GM18526 (cell line): Measurements from ENCODE around the gene EPB41.

Experiments used
- POLR2A ChIP-seq: IDR thresholded peaks from 3 replicates; pipeline ENCODE4 v1.6.1; 2011; ENCODE audit not compliant: insufficient read length; ENCODE audit errors: extremely low read depth

The EPB41 gene

DNA sequence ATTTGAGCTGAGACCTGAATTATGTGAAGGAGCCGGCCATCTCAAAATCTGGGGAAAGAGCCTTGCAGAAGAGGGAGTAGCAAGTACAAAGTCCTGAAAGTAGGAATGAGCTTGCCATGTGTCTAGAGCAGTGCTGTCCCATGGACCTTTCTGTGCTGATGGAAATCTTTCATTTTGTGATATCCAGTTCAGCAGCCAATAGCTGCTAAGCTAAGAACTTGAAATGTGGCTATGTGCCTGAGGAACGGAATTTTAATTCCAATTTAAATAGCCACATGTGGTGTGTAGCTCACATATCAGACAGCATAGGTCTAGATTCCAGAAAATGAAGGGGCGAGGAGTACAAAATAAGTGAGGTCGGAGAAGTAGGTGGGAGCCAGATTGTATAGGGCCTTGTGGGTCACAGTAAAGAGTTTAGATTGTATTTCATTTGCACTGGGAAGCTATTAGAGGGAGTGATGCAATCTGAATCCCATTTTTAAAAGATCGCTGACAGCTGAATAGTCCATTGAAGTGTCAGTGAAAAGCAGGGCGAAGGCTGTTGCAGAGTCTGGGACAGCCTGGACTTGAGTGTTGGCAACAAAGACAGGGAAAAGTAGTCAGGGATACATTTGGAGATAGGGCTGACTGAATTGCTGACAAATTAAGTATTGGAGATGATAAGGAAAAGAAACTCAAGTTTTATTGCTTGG is 129.1 kb downstream of the EPB41 start:
- TF ChIP-seq POLR2A, result no peak

GRCh38 chr1:29044010-29044409 is 129.6 kb downstream of the EPB41 start:
- no peak for TF ChIP-seq POLR2A

DNA sequence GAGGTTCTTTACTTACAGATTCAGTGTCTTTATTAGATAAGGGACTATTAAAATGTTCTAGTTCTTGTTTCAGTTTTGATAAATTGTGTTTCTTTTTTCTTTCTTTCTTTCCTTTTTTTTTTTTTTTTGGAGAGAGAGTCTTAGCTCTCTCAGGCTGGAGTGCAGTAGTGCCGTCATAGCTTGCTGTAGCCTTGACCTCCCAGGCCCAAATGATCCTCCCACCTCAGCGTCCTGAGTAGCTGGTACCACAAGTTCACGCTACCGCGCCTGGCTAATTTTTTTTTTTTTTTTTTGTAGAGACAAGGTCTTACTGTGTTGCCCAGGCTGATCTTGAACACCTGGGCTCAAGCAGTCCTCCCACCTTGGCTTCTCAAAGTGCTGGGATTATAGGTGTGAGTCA is 132.8 kb downstream of the EPB41 start:
- no peak for TF ChIP-seq POLR2A

GRCh38 chr1:29050166-29050565 is 135.8 kb downstream of the EPB41 start:
- TF ChIP-seq POLR2A, result no peak

DNA sequence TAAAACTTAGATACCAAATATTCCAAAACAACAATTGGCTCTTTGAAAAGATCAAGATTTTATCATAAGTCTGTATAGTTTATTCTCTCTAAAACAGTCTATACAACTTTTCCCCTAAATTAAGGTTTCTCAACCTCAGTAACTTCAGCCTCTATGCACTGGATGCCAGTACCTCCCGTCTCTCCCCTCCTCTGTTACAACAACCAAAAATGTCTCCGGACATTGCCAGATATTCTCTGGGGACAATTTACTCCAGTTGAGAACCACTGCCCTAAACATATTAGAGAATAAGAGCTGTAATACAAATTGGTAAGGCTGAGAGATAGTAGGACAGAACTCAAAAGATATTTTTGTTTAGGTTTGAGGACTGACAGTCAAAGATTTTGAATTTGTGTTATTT is 137.7 kb downstream of the EPB41 start:
- no peak for TF ChIP-seq POLR2A

GRCh38 chr1:29052941-29053340 is 138.6 kb downstream of the EPB41 start:
- no peak for TF ChIP-seq POLR2A

DNA sequence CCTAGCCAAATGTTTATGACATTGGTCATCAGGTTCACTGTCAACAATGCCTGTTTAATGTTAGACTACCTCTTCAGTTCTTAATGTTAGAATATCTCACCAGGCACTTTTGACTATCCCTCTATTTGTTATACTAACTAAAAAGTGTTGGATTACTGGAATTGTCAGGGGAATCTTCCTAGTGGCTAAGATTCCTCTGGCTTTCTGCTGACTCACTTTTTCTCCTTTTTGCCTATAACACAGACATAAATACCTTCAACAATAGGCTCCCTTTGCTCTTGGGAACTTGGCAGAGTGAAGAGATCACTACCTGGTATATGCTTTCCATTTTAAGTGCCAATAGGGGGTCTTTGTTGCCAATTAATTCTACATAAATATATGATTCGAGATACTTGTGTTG is 140.8 kb downstream of the EPB41 start:
- no peak for TF ChIP-seq POLR2A

DNA sequence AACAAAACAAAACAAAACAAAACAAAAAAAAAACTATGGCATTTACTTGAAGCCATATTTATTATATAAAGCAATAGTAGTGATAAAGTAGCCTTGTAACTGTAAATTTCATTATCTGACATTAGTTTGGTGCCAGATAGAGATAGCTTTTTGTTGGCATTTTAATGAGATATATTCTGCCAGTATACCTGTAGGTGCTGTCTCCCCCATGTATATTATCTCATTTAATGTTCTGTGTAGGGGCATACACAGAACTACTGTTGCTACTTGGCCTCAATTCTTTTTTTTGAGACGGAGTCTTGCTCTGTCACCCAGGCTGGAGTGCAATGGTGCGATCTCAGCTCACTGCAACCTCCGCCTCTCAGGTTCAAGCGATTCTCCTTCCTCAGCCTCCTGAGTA is 141.9 kb downstream of the EPB41 start:
- no peak for TF ChIP-seq POLR2A

DNA sequence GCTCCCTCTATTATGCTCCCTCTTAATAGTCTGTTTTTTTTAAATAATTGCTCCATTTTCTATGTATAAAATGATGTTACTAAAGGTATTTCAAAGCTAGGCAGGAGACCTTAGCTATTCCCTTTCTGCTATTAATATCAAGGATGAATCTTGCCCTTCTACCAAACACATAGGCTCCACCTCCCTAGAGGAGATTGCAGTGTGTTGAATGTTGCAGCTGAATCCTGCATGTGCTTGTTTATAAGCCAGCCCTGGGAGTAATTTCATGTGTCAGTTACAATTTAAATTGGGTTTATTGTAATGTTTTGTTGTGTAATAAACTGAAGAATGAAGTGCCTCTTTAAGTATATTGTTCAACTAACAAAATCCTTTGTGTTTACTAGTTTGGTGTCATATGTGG is 143.3 kb downstream of the EPB41 start:
- TF ChIP-seq POLR2A, result no peak

- TF ChIP-seq POLR2A, result no peak
Measured at GRCh38 chr1:29062157-29062942, 148.0 kb downstream of the EPB41 start.

DNA sequence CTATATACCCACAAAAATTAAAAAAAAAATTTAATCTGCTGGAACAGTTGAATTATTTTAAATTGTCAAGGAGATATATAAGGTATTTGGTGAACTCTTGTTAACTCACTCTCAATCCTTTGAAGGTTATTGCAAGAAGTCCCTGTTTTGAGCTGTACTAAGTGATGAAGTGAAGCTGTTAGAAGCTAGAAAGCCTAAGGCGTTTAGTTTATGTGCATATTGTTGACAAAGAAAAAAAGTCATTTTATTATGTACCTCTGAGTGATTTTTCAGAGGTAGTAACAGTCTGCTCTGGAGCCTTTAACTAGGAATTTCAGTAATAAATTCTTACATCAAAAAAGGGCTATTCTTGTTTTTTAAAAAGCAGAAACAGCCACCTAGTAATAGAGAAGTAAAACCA is 149.7 kb downstream of the EPB41 start:
- no peak for TF ChIP-seq POLR2A

GRCh38 chr1:29077155-29077554 is 162.8 kb downstream of the EPB41 start:
- TF ChIP-seq POLR2A, result no peak

DNA sequence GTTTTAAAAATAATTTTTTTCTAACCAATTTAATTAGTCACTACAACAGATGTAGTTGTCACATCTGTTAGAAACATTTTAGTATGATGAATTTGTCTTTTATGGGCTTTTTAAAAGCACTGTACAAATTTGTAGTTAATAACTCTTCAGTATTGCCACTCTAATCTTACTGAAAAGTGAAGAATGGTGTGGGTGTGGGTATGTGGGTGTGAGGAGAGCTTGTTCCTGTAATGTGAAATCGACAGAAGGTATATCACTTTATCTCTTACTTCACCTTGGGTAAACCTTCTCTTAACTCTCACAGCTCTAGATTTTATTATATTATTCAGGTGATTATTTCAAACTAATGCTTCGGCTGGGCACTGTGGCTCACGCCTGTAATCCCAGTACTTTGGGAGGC is 166.8 kb downstream of the EPB41 start:
- no peak for TF ChIP-seq POLR2A

DNA sequence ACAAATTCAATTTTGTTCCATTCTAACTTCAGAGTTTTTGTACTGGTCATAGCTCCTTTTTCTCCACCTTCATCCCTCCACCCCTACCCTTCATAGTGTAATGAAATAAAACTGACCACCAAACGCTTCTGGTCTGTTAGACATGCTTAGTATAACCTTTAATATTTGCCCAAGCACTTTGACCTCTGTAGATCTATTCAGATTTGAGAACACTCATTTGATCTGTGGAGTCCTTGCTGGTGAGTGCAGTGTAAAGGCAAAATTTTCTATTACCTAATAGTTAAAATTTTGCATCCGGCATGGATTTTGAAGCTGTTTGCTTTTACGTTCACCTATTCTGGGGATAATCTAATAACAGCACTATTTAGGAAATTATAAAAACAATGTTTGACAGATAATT is 168.2 kb downstream of the EPB41 start:
- TF ChIP-seq POLR2A, result no peak

DNA sequence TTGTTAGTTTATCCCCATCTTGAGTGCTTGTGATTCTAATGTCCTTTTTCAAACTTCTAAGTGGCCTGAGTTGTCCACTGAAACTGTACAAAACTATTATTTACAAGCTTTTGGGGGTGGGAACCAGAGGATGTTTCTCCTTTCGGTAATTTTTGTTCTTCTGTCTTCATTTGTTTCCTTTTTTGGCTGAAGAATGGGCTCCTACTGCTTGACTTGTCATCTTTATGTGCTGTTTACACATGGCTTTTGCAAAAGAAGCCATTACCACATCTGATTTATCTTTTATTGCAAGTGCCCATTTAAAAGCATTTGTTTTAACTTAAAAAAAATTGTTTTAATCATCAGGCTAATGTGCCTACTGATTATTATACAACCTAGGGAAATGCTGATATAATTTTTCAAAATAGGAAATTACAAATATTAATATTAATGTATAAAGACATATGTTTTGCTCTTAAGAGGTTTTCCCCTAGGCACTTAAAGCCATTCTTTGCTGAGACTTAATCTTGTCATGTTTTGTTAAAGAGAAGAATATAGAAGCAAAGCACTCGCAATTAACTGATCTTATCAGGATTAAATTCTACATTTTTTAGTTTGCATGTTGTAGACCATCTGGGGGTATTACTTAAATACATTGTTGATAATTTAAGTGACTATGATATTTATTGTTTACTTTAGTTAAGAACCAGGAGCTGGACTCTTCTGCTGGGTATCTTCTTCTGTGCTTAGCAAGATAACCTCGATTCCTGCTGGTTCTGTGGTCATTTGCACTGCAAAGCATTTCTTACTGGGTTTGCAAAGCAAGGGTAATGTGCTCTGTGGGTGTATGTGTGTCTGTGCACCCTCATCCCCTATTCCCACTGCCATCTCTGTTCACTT is 169.2 kb downstream of the EPB41 start:
- TF ChIP-seq POLR2A, result no peak

DNA sequence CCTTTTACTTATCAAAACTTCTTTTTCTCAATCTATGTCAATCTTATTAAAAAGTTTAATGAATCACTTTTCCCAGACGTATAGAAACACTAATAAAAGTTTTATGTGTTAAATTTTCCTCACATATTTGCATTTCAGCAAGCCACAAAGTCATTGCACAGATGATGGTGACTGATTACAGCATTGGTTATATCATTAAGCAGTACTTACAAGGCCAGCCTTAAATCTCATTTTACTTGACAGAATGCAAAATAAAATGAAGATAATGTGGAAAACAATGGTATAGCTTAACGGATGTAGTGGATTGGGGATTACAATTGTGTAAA is 169.8 kb downstream of the EPB41 start:
- no peak for TF ChIP-seq POLR2A

DNA sequence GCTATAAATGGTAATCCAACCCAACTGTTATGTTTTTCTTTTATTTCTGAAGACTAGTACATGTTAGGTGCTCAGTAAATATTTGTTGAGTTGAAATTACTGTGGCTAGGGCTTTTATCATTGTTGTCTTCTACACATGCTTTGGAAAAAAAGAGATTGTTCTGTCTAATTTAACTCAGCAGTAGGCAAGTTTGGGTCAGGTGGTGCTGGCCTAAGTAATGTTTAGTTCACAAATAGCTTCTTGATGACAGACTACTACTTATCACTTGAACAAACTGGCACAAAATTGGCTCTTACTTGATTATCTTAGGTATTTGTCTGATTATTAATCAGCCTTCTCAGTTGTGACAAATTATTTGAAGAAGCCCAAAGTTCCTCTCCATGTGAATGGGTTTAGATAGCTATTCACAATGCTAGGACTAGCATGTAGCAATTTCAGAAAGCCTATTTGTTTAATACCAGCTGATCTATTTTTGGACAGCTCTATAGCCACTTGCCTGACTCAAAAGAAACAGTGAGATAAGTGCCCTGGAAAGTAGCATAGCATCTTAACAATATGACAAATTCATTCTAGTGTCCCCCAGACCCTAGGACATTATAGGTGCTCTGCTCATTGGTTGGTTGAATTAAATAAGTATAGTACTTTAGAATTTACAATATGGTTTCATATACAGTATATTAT is 176.7 kb downstream of the EPB41 start:
- TF ChIP-seq POLR2A, result no peak
